Heart left ventricle (tissue), 16 donors: ENCODE measurements around the gene PRRT4. TPM values are rescaled to one million over a fixed set of nuclear protein-coding genes. Genes with fewer than 3 reads are reported as not detected.
A peak's percentile ranks its signal among the peaks of the same experiment; 100 is the strongest.

Experiments used
- ATAC-seq, 4 donors: fragments of 200-7000 bp; cut with Tn5 transposase; one replicate each; pipeline ENCODE4 v1.9.1; 2020 to 2022; ENCODE audit warnings: moderate library complexity in 4 of 4, mild to moderate bottlenecking in 3 of 4, moderate number of reproducible peaks in 1 of 4
- DNase-seq, 5 donors: peaks; one replicate each; pipeline ENCODE4 v3.0.0-alpha.2; 2020
- H3K27ac ChIP-seq, 12 donors: fragments of 200-600 bp; sonication (generic) in 4 of 12; one replicate each; pipeline versions ENCODE4 v1.5.0 to v1.8.0; 2016 to 2022; ENCODE audit warnings: mild to moderate bottlenecking in 2 of 12
- H3K27me3 ChIP-seq, 9 donors: fragments of 200-600 bp; sonication (generic) in 2 of 9; one replicate each; pipeline versions ENCODE4 v1.5.1 to v1.8.0; 2016 to 2022; ENCODE audit warnings: mild to moderate bottlenecking in 3 of 9
- H3K36me3 ChIP-seq, 9 donors: fragments of 200-600 bp; sonication (generic) in 2 of 9; one replicate each; pipeline versions ENCODE4 v1.5.0 to v1.8.0; 2018 to 2022; ENCODE audit warnings: mild to moderate bottlenecking in 2 of 9
- H3K4me1 ChIP-seq, 12 donors: fragments of 200-600 bp; sonication (generic) in 4 of 12; one replicate each; pipeline versions ENCODE4 v1.5.0 to v1.8.0; 2016 to 2022; ENCODE audit warnings: mild to moderate bottlenecking in 3 of 12
- H3K4me3 ChIP-seq, 12 donors: fragments of 200-600 bp; sonication (generic) in 4 of 12; one replicate each; pipeline versions ENCODE4 v1.5.0 to v1.8.0; 2017 to 2022; ENCODE audit warnings: mild to moderate bottlenecking in 9 of 12, moderate library complexity in 4 of 12
- H3K9me3 ChIP-seq, 12 donors: fragments of 200-600 bp; sonication (generic) in 4 of 12; one replicate each; pipeline versions ENCODE4 v1.5.0 to v1.8.0; 2016 to 2022; ENCODE audit warnings: mild to moderate bottlenecking in 1 of 12
- CTCF ChIP-seq, 12 donors: fragments of 200-600 bp; sonication (generic) in 4 of 12; IDR thresholded peaks; one replicate each; pipeline versions ENCODE4 v1.5.0 to v1.8.0; 2018 to 2022; ENCODE audit warnings: antibody characterized with exemption in 12 of 12, mild to moderate bottlenecking in 5 of 12
- POLR2A ChIP-seq, 2 donors: fragments of 450-650 bp; IDR thresholded peaks; one replicate each; pipeline ENCODE4 v1.6.1; 2017; ENCODE audit warnings: antibody characterized with exemption in 2 of 2, mild to moderate bottlenecking in 2 of 2, moderate library complexity in 2 of 2
- WGBS, 4 donors: extraction: QIAGEN DNeasy Blood & Tissue Kit in 2 of 4; methylation state at CpG; one replicate each; pipeline versions ENCODE4 v1.1.5 to v1.1.7; 2013 to 2018; 5-methylcytosine and 5-hydroxymethylcytosine counted together
- intact Hi-C, 10 donors: fragments of 100-400 bp; cut with DNase I; formaldehyde crosslinking; loops; one replicate each; pipeline versions ENCODE4 v1.11.1 to v1.14.2; 2022
- polyA plus RNA-seq, 2 donors: library from polyadenylated mRNA; stranded (reverse); fragments of 200-250 nt; gene quantifications; one replicate each; pipeline ENCODE4 v1.2.3, GENCODE V29; 2013
- total RNA-seq, 9 donors: library from RNA; depleted of rRNA in 2 of 9; stranded (reverse); fragments of >200 nt in 2 of 9; fragmentation: NEBNext Ultra II Directional in 3 of 9; extraction: Animal tissue kit (Norgen Biotek cat#: 25700) in 3 of 9; gene quantifications; one replicate each; pipeline versions ENCODE4 v1.1.0 to v1.2.4, GENCODE V29; 2016 to 2023
- donor health status: ischemic (EF 13 %, LVEDD 7.1; RV severe dilation, severe dysfunction).
- donor health status: healthy with polysubstance abuse.
- donor health status: DM: no; HTN: yes; CAD: no.
- donor health status: DM: no; HTN: no; CAD: no.
- donor health status: ischemic (EF 25% LVEDD 6.9; RV normal size, moderate dysfunction).
- donor health status: ischemic (EF 25% LVEDD 5.7; RV mildly dilated, moderate dysfunction).
- donor health status: healthy.
- donor health status: DM: yes; HTN: yes; CAD: no.
- donor health status: ischemic (EF 35%, LVEDD 5.7; RV mildly dilated, moderate dysfunction).
- donor health status: nonischemic (EF 11% LVEDD 7.7; RV severe dilation, severe dysfunction).
- donor health status: DM: yes; HTN: yes; CAD: no.
- donor health status: PGD.
- donor health status: ischemic (EF 29% LVEDD 5.4; RV normal size, mild dysfunction).
- donor health status: nonischemic (EF 23%, LVEDD 6.1; RV moderate dilation, normal function).

The PRRT4 gene
- total and polyA plus RNA-seq, 11 donors, result 0.31 to 3.1 (median 1.9) TPM

DNA sequence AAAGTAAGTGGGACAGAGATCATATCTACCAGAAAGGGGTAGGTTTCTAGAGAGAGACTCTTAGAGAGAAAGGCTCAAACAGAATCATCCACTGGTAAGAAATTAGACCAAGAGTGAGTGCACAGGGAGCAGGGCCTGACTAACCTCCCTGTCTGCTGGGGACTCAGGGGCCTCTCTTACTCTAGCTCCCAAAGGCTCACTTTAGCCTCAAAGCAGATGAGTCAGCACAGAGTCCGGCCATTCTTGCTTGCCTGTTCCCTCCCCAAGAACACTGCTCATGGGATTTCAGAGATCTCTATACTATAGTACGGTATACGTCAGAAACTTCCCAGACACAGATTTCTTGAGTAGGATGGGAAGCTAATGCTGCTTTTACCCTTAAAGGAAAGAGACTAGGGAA is 50.5 kb downstream of the PRRT4 start:
- DNase-seq (no peak), ATAC-seq (peak in 1 of 4 donors; percentile 32)
- H3K4me3 ChIP-seq, result no peak overlapping the region
- TF ChIP-seq POLR2A (IDR thresholded peaks at IDR 0.05) (no peak), CTCF (IDR thresholded peaks at IDR 0.05) (no peak)
- H3K36me3 ChIP-seq, result peaks cover 8 to 100% (median 96%) of the 10 kb centered on the region in 9 donors
- H3K4me1 ChIP-seq, result no peaks in the 10 kb centered on the region
- H3K27ac ChIP-seq, result no peak overlapping the region
- intact Hi-C loops, result no loop called here
- no peaks in the 10 kb centered on the region for H3K27me3 ChIP-seq
- 97 to 100% (median 99%) methylated on average over 3 of the region's 3 CpGs for WGBS, 4 donors
- H3K9me3 ChIP-seq, result no peaks in the 10 kb centered on the region

DNA sequence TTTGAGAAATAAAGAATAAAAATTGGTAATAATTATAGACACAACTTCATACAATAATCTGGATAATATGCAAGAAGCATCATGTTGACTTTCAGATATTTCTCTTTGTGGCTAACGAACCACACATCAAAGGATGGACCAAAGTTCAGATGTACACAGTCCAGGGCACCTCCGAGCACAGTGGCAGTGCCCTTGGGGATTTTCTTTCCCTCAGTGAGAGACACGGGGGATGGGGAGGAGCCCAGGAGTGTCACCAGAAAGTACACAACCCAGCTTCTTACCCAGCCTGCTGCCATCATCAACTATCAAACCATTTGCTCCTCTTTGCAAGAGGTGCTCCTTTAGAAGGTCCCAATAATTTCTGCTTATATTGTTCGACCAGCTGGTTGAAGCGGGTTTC is 51.0 kb downstream of the PRRT4 start:
- 75 to 88% (median 85%) methylated on average over 5 of the region's 5 CpGs for WGBS, 4 donors
- ATAC-seq (no peak), DNase-seq (no peak)
- H3K27me3 ChIP-seq, result no peaks in the 10 kb centered on the region
- H3K36me3 ChIP-seq, result peaks cover 8 to 100% (median 93%) of the 10 kb centered on the region in 9 donors
- intact Hi-C loops, result no loop called here
- H3K4me3 ChIP-seq, result no peak overlapping the region
- H3K4me1 ChIP-seq, result no peaks in the 10 kb centered on the region
- no peak overlapping the region for H3K27ac ChIP-seq
- no peaks in the 10 kb centered on the region for H3K9me3 ChIP-seq
- TF ChIP-seq POLR2A (IDR thresholded peaks at IDR 0.05) (no peak), CTCF (IDR thresholded peaks at IDR 0.05) (no peak)

DNA sequence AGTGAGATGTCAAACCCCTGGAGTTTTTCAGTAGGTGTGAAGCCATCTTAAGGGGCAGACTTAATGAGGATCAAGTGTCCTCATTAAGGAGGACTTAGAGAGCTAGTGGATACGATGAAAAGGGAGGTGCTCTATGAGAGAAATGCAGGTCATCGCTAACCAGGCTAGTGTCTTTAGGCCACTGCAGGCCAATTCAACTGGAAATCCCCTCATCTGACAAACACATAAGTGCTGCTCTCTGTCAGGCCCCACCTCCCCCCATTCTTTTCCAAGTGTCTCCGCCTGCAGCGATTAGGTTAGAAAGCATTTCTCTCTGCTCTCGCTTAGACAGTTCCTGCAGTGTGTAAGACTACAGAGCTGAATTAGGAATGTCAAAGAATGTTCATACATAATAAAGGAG is 51.5 kb downstream of the PRRT4 start:
- H3K9me3 ChIP-seq, result no peaks in the 10 kb centered on the region
- no peak overlapping the region for H3K27ac ChIP-seq
- 72 to 88% (median 84%) methylated on average over 5 of the region's 5 CpGs for WGBS, 4 donors
- no peak overlapping the region for H3K4me3 ChIP-seq
- intact Hi-C loops, result no loop called here
- no peak for DNase-seq
- H3K27me3 ChIP-seq, result no peaks in the 10 kb centered on the region
- no peaks in the 10 kb centered on the region for H3K4me1 ChIP-seq
- ATAC-seq, result no peak
- H3K36me3 ChIP-seq, result peaks cover 8 to 100% (median 93%) of the 10 kb centered on the region in 9 donors
- TF ChIP-seq POLR2A (IDR thresholded peaks at IDR 0.05) (no peak), CTCF (IDR thresholded peaks at IDR 0.05) (no peak)

DNA sequence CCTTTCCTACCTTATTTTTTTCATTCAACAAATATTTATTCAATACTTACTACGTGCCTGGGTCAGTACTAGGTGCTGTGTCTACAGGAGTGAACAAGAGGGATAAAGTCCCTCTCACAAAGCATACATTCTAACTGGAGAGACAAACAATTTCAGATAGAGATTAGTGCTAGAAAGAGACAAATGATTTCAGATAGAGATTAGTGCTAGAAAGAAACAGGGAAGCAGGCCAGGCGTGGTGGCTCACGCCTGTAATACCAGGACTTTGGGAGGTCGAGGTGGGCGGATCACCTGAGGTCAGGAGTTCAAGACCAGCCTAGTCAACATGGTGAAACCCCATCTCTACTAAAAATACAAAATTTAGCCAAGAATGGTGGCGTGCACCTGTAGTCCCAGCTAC is 52.4 kb downstream of the PRRT4 start:
- Histone ChIP-seq H3K4me1 (no peaks in the 10 kb centered on the region), H3K9me3 (no peaks in the 10 kb centered on the region), H3K4me3 (no peak overlapping the region), H3K27ac (no peak overlapping the region), H3K36me3 (peaks cover 8 to 98% (median 92%) of the 10 kb centered on the region in 9 donors), H3K27me3 (no peaks in the 10 kb centered on the region)
- DNase-seq (no peak), ATAC-seq (no peak)
- intact Hi-C loops, result no loop called here
- no peak for TF ChIP-seq CTCF (IDR thresholded peaks at IDR 0.05)
- no peak for TF ChIP-seq POLR2A (IDR thresholded peaks at IDR 0.05)
- 94 to 99% (median 98%) methylated on average over 6 of the region's 6 CpGs for WGBS, 4 donors
